GM18909 (cell line): Measurements from ENCODE around the gene ASTN2.
"Not testable (repeated sequence)": the region's sequence is repeated elsewhere in the genome, so short reads cannot be mapped to it uniquely, and the experiment has no call there.

Source experiments
- ATAC-seq: cut with Tn5 transposase; IDR thresholded peaks from one replicate; pipeline ENCODE4 v1.9.1; 2021; ENCODE audit warnings: mild to moderate bottlenecking; ENCODE audit not compliant: unreplicated experiment, poor library complexity

Gene ASTN2

DNA sequence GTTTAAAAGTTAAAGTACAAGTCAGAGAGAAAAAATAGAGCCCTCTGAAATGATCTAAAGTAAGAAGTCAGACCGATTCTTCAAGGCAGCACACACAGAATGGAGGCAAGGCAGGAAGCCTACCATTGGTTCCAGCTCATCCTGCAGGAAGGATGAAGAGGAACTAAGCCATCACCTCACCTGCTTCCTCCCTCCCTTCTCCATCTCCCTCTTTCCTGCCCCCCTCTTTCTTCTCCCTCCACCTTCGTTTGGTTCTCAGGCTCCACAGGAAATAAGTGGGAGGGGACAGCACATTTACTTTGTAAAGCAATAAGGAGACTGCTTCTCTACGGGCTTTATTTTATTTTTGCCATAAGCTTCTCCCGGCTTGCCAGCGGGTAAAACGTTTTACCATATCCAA lies 514.3 kb downstream of the ASTN2 start:
- no peak for ATAC-seq

GRCh38 chr9:116900007-116900367 lies 514.9 kb downstream of the ASTN2 start:
- no peak for ATAC-seq

DNA sequence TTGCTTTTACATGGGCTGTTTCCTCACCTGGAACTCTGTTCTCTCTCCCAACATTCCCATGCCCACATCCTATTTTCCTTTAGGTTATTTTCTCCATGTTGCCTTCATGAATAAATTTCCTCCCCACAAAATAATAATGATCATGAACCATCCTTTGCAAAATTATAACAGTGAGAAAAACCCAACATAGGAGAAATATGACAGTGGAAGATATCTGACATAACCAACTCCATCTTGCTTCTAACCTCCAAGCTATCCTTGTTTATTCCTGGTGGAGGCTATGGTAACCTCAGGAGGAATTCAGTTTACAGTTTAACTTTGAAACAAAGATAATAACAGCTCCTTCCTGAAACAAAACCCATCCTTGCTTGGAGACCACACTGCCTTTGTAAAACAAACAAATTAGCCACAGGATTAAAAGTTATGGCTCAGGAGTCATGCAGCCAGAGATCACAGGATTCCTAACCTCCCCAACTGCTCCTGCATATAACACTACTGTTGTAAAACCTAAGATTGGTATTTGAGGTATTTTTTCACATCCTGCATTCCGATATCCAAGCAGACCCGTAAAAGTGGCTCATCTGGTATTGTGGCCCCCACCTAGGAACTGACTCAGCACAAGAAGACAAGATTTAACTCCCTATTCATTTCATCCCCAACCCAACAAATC lies 515.4 kb downstream of the ASTN2 start:
- ATAC-seq, result no peak

GRCh38 chr9:116898131-116898530 lies 516.7 kb downstream of the ASTN2 start:
- not testable (repeated sequence) for ATAC-seq

DNA sequence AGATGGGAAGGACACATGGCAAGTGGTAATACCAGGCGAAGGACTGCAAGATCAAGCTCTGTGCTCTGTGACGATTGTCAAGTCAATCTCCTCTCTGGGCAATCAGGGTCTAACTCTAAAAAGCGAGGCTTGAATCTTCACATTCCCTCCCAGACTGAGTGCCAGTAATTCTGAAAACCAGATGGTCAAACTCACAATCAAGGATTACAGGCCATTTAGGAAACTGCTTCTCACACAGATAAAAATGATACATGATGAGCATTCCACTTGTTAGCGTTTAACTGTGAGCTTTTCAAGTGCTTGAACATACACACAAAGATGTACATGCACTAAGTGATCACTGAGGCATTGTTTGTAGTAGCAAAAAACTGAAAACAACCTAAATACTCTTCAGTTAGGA lies 517.7 kb downstream of the ASTN2 start:
- no peak for ATAC-seq

DNA sequence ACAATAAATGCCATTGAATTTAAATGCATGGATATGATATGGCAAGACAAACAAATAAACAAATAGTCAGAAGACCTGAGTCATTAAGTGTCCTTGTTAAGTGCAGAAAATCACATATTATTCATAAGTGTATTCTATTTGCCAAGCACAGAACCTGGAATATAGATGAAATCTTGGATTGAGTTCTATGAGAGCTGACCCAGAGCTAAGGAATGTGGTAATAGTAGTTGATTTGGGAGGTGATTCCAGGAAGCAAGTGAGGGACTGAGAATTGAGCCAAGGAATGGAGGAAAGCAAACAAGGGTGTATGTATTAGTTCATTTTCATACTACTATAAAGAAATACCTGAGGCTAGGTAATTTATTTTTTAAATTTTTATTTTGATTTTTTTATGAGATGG lies 518.9 kb downstream of the ASTN2 start:
- no peak for ATAC-seq

DNA sequence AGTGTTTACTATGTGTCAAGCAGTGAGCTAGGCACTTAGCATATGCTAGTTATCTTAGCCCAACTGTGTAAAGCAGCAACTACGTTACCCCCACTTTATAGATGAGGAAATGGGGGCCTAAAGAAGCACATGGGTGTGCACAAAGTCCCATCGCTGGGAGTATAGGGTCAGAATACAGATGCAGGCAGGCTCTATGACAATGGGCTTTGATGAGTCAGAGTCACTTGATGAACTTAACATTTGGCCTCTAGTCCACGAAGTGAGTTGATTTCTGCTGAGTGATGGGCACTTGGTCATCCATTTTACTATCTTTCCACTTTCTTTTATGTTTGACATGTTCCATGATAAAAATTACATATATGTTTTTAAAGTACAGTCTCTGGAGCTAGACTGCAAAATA lies 523.4 kb downstream of the ASTN2 start:
- no peak for ATAC-seq

DNA sequence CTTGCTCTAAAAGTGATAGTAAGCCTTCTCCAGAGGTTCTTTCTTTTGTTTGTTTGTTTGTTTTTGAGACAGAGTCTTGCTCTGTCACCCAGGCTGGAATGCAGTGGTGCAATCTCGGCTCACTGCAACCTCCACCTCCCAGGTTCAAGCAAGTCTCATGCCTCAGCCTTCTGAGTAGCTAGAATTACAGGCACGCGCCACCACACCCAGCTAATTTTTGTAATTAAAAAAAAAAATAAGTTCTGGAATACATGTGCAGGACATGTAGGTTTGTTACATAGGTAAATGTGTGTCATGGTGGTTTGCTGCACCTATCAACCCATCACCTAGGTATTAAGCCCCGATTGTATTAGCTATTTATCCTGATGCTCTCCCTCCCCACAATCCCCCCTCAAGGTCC lies 526.4 kb downstream of the ASTN2 start:
- ATAC-seq, result not testable (repeated sequence)

DNA sequence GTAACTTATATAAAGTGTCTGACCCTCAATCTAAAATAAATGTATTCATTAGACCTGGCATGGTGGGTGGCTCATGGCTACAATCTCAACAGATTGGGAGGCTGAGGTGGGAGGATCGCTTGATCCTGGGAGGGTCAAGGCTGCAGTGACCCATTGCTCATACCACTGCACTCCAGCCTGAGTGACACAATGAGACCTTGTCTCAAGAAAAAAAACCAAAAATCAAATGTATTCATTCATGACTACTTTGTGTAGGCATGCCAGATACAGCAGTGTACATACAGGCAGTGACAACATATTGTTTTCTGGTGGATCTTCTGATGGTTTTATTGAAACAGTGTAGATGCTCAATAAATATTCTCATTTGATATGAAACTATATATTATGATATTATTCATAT lies 526.8 kb downstream of the ASTN2 start:
- no peak for ATAC-seq

- ATAC-seq, result no peak
These were observed 531.2 kb downstream of the ASTN2 start for GRCh38 chr9:116883676-116884075.

- ATAC-seq, result no peak
These were observed 537.8 kb downstream of the ASTN2 start for GRCh38 chr9:116877072-116877471.

GRCh38 chr9:116875576-116875975 lies 539.3 kb downstream of the ASTN2 start:
- ATAC-seq, result no peak

- no peak for ATAC-seq
These were observed 540.6 kb downstream of the ASTN2 start for GRCh38 chr9:116873937-116874914.

GRCh38 chr9:116873491-116873890 lies 541.4 kb downstream of the ASTN2 start:
- ATAC-seq, result no peak

DNA sequence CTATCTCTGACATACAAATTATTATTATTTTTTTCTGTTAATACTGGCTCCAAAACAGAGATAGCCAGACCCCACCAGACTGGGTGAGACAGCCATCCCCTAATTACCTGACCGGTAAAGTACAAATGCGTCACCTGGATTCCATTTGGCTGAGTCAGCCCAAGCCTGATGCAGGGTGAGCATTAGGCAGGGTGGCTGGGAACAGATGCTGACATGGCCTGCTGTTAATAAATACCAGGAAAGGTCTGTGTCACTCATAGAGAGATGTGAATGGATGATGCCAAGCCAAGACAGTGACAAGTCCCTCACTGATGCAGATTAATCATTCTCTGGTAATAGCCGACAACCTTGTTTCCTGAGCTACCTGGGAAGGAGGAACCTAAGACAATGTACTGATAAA lies 544.3 kb downstream of the ASTN2 start:
- ATAC-seq, result no peak

GRCh38 chr9:116868201-116868600 lies 546.7 kb downstream of the ASTN2 start:
- peak; percentile 87 for ATAC-seq

DNA sequence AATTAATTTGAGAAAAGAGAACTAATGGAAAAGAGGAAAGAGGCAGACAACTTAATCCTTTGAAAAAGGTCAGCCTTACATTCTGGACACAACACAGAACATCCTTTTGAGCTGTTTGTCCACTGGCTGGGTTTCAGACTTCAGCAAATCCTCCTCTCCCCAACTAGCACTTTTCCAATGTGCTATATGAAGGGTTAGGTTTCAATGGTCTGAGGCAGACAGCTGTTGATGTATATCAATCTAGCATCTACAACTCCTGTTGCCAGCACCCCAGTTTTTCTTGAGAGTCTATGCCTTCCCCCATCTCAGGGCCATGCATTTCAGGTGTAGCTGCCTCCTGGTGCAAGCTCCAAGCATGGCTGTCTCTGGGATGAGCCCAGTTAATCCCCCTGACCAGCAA lies 553.5 kb downstream of the ASTN2 start:
- ATAC-seq, result no peak

DNA sequence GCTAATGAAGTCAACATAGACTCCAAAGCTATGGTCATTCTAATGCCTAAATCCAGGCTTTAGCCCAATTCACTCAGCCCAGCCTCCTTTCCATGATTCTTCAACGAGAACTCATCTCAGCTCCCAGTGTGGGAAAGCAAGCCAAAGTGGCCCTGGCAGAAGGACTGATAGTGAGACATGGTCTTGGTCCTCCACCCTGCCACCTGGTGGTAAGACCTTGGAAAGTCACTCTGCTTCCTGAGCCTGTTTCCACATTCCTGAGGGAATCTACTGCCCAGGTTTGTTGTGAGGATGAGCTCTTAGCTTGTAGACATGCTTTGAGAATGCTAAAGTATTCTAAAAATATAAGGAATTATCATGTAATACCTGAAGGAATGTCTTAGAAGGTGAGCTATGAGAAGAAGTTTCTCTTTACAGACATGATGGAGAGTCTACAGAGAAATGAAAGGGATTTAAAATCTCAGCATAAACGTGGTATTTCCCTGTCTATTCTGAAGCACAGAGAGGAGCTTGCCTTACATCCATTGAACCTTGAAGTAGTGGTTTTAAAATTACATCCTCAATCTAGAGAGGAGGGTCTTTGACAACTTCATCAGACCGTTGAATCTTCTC lies 554.2 kb downstream of the ASTN2 start:
- no peak for ATAC-seq

DNA sequence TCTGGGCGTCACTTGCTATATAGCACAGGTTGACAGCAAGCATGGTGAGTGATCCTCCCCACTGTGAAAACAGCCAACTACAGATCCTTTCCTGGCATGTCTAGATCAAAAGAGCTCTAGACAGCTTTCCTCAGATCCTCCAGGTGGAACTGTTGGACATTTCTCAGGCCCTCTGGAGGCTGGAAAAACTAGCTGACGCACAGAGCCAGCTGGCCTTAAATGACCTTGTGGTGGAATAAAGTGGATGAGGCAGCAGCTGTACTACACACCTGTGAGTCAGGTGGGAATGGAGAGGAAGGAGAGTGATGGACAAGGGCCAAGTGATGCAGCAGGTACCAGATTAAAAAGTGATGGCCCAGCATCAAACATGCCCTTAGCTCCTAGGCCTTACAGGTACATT lies 555.1 kb downstream of the ASTN2 start:
- no peak for ATAC-seq

GRCh38 chr9:116857321-116857720 lies 557.5 kb downstream of the ASTN2 start:
- no peak for ATAC-seq
